HepG2 (cell line): ENCODE measurements around the gene OSBPL5. TPM values are rescaled to one million over a fixed set of nuclear protein-coding genes. Genes with fewer than 3 reads are reported as not detected.

Experiments
- ATAC-seq: fragments of 200-7000 bp; cut with Tn5 transposase; 3 replicates; pipeline ENCODE4 v1.9.1; 2020; ENCODE audit warnings: mild to moderate bottlenecking, moderate library complexity
- BruUV-seq: library from RNA; stranded (reverse); fragments of 400-500 nt; replicated peaks from 2 replicates; lab custom pipeline; 2021; lab: Mats Ljungman, UMichigan
- CTCF ChIA-PET: fragments of 300-600 bp; formaldehyde crosslinking; extraction: SDS; loops from one replicate; lab custom pipeline; 2021; ENCODE audit warnings: low total read pairs, inconsistent platforms, low intra/inter-chr PET ratio; lab: Yijun Ruan, JAX
- POLR2A ChIA-PET: fragments of 350-600 bp; sonication (Branson Sonifier 250); formaldehyde crosslinking; loops from one replicate; lab custom pipeline; 2020; ENCODE audit warnings: antibody characterized with exemption, inconsistent platforms; lab: Yijun Ruan, JAX
- DNase-seq: peaks from one replicate; pipeline ENCODE4 v3.0.0-alpha.2; 2015; ENCODE audit warnings: low spot score
- FAIRE-seq: peaks from 3 replicates; lab custom pipeline; 2011; peaks lifted over from hg19 to GRCh38; lab: Jason Lieb, UNC
- H2AFZ ChIP-seq: one replicate; pipeline ENCODE4 v1.6.1; 2011; ENCODE audit warnings: low read length, inconsistent platforms
- H3K27ac ChIP-seq: fragments of 300-600 bp; 3 replicates; pipeline ENCODE4 v1.8.0; 2011; ENCODE audit warnings: mixed run types, mild to moderate bottlenecking, mixed read lengths, low read length, inconsistent platforms; ENCODE audit not compliant: insufficient read depth; ENCODE audit errors: extremely low read length
- H3K27me3 ChIP-seq, 2 experiments: fragments of 200-600 bp in 1 of 2; 2 replicates in 1 of 2; 3 replicates in 1 of 2; pipeline versions ENCODE4 v1.6.0 to v1.8.0; 2011; ENCODE audit warnings: low read length in 2 of 2, mild to moderate bottlenecking in 2 of 2, moderate library complexity in 2 of 2, inconsistent platforms in 1 of 2; ENCODE audit not compliant: insufficient read depth in 2 of 2, control insufficient read depth in 1 of 2
- H3K36me3 ChIP-seq, 2 experiments: fragments of 200-600 bp in 1 of 2; replicated peaks in 1 of 2; 2 replicates in 1 of 2; 3 replicates in 1 of 2; pipeline versions ENCODE4 v1.5.1 to v1.8.0; 2011; ENCODE audit warnings: low read length in 2 of 2, inconsistent platforms in 1 of 2; ENCODE audit not compliant: insufficient read depth in 2 of 2, control insufficient read depth in 1 of 2
- H3K4me1 ChIP-seq: 2 replicates; pipeline ENCODE4 v1.5.1; 2012; ENCODE audit warnings: low read length, inconsistent platforms; ENCODE audit not compliant: insufficient read depth
- H3K4me2 ChIP-seq: 2 replicates; pipeline ENCODE4 v1.6.0; 2011; ENCODE audit warnings: low read depth, low read length, inconsistent platforms
- H3K4me3 ChIP-seq, 3 experiments: fragments of 200-600 bp in 1 of 3; sonication (generic), shearing (Covaris generic) in 1 of 3; replicated peaks in 1 of 3; 2 replicates each; pipeline ENCODE4 v1.5.1; 2011 to 2016; ENCODE audit warnings: low read length in 3 of 3, inconsistent platforms in 2 of 3, low read depth in 2 of 3, mild to moderate bottlenecking in 2 of 3, control low read depth in 1 of 3, mixed read lengths in 1 of 3; ENCODE audit not compliant: insufficient read depth in 1 of 3
- H3K79me2 ChIP-seq: one replicate; pipeline ENCODE4 v1.6.1; 2011; ENCODE audit warnings: low read length, inconsistent platforms; ENCODE audit not compliant: insufficient read depth
- H3K9ac ChIP-seq: 2 replicates; pipeline ENCODE4 v1.6.0; 2011; ENCODE audit warnings: mild to moderate bottlenecking, low read depth, low read length, inconsistent platforms; ENCODE audit not compliant: insufficient read depth
- H3K9me3 ChIP-seq: 2 replicates; pipeline ENCODE4 v1.5.1; 2012; ENCODE audit warnings: mild to moderate bottlenecking, low read length
- H4K20me1 ChIP-seq: 2 replicates; pipeline ENCODE4 v1.6.0; 2011; ENCODE audit warnings: inconsistent platforms, mild to moderate bottlenecking, low read length, moderate library complexity; ENCODE audit not compliant: insufficient read depth
- NAIF1 ChIP-seq: sonication (generic); formaldehyde crosslinking; IDR thresholded peaks from 2 replicates; pipeline ENCODE4 v1.5.0; 2020; ENCODE audit warnings: mild to moderate bottlenecking, missing genetic modification reagents, borderline replicate concordance
- RFX1 ChIP-seq: fragments of 450-650 bp; IDR thresholded peaks from 2 replicates; pipeline ENCODE4 v1.6.1; 2017
- TCF12 ChIP-seq, 2 experiments: fragments of 450-650 bp in 1 of 2; sonication (generic) in 1 of 2; formaldehyde crosslinking in 1 of 2; IDR thresholded peaks; 2 replicates each; pipeline versions ENCODE4 v1.6.1 to v1.8.0; 2017 to 2022; ENCODE audit warnings: antibody characterized with exemption in 1 of 2, mild to moderate bottlenecking in 1 of 2, missing genetic modification reagents in 1 of 2, moderate library complexity in 1 of 2
- WGBS: methylation state at CpG from one replicate; pipeline ENCODE4 v1.1.6; 2017; ENCODE audit warnings: low lambda C conversion rate; 5-methylcytosine and 5-hydroxymethylcytosine counted together
- in situ Hi-C: cut with HindIII; loops from 2 replicates; pipeline ENCODE4 v1.10.0; 2017; ENCODE audit warnings: low pct_unique_long_range_greater_than_20kb; ENCODE audit not compliant: extremely low pct_ligation_motif_present
- intact Hi-C: fragments of 100-400 bp; cut with micrococcal nuclease; formaldehyde crosslinking; loops from one replicate; pipeline ENCODE4 v1.10.0; 2022; ENCODE audit not compliant: unreplicated experiment
- polyA plus RNA-seq, 8 experiments: library from polyadenylated mRNA; depleted of rRNA in 3 of 8; stranded (reverse) in 7 of 8; unstranded in 1 of 8; fragments of >200 nt; fragmentation: Illumina TruSeq in 4 of 8; extraction: Trizol in 4 of 8; gene quantifications; 2 replicates each; pipeline versions ENCODE4 v1.2.1 to v1.2.3, GENCODE V29; 2011 to 2016; ENCODE audit warnings: low read depth in 4 of 8, missing spikeins in 1 of 8, mixed read lengths in 1 of 8; ENCODE audit not compliant: insufficient read depth in 1 of 8
- total RNA-seq, 5 experiments: library from RNA; depleted of rRNA; stranded (reverse); fragments of >200 nt; fragmentation: Illumina TruSeq; extraction: Trizol; gene quantifications; 2 replicates each; pipeline ENCODE4 v1.2.3, GENCODE V29; 2016; ENCODE audit warnings: low read depth in 1 of 5
- TF ChIP-seq, protein P1 (sequence below): sonication (generic); formaldehyde crosslinking; IDR thresholded peaks from 2 replicates; pipeline ENCODE4 v1.4.0; 2020; ENCODE audit warnings: mild to moderate bottlenecking, missing genetic modification reagents

OSBPL5 gene
- total and polyA plus RNA-seq, 2 of the 13 experiments (the other 11 are each of a cell fraction or from before 2014, with no cell fraction given) = not detected

DNA sequence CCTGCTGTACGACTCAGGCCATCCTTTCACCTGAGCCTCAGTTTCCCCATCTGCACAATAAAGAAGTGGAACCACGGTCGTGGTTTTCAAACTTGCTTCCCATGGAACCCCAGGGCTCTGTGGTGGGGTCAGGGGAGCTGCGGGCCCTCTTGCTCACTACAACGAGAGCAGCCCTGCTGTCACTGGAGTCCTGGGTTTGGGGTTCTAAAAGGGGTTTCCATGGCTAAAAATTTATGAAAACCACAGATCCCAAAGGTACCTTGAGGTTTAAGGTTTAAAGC is 62.5 kb downstream of the OSBPL5 start (continued):
- TF ChIP-seq, protein P1, sequence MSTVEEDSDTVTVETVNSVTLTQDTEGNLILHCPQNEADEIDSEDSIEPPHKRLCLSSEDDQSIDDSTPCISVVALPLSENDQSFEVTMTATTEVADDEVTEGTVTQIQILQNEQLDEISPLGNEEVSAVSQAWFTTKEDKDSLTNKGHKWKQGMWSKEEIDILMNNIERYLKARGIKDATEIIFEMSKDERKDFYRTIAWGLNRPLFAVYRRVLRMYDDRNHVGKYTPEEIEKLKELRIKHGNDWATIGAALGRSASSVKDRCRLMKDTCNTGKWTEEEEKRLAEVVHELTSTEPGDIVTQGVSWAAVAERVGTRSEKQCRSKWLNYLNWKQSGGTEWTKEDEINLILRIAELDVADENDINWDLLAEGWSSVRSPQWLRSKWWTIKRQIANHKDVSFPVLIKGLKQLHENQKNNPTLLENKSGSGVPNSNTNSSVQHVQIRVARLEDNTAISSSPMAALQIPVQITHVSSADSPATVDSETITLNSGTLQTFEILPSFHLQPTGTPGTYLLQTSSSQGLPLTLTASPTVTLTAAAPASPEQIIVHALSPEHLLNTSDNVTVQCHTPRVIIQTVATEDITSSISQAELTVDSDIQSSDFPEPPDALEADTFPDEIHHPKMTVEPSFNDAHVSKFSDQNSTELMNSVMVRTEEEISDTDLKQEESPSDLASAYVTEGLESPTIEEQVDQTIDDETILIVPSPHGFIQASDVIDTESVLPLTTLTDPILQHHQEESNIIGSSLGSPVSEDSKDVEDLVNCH (CRISPR knock-in tag) = no peak
- TF ChIP-seq TCF12 (IDR thresholded peaks at IDR 0.05) = no peak
- TF ChIP-seq TCF12 (CRISPR knock-in tag; IDR thresholded peaks at IDR 0.05) = no peak
- TF ChIP-seq NAIF1 (CRISPR knock-in tag) = no peak
- TF ChIP-seq, all 625 proteins: peak for 0

DNA sequence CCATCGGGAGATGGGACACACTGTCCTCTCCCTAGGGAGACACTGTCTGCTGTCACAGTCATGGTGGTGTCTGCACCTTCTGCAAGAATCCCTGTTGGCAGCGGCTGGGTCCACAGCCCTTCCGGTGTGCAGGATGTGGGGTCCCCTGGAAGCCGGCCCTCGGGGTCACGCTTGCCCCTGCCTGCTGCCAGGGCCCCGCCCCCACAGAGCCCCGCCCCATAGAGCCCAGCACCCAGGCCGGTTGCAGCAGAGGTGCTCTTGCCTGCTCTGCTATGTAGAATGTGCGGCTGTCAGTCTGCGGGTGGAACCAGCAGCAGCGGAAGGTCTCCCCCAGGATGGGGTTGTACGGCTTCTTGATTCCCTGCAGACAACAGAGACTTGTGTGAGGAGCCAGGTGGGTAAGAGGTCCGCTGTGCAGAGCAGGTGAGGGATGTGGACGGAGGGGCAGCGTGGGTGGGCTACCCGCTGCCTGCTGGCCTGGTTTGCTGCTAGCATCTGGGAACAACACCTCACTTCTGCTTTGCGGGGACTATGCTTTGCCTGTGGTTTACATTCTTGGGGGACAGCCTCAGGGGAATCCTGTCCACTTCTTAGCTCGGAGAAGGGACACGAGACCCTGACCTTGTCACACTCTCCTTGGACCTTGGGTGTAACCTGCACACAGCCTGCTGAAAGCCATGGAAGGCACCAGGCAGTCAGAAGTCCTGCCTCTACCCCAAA is 63.0 kb downstream of the OSBPL5 start:
- Histone ChIP-seq H3K79me2 (no peaks in the 10 kb centered on the region), H4K20me1 (no peaks in the 10 kb centered on the region), H3K9me3 (no peaks in the 10 kb centered on the region), H3K27me3 (peaks cover 20 to 75% of the 10 kb centered on the region in 2 experiments), H3K4me2 (no peak overlapping the region), H3K9ac (no peak overlapping the region)
- WGBS = 56% methylated on average over 8 of the region's 20 CpGs
- TF ChIP-seq RFX1 = no peak
- TF ChIP-seq, all 625 proteins: peak for 0
- Histone ChIP-seq H3K27ac (no peak overlapping the region), H3K36me3 (no peaks in the 10 kb centered on the region), H3K4me3 (no peak overlapping the region), H3K4me1 (no peaks in the 10 kb centered on the region), H2AFZ (no peak overlapping the region)
- ChIA-PET CTCF (no interaction called here), POLR2A (no interaction called here)
- in situ Hi-C loops (loop anchor here (10.0 kb wide), 1 partner anchor 113 kb away; the partner anchor contains the start of gene MRGPRG), intact Hi-C loops (no loop called here)
- ATAC-seq = peak; percentile 24; the same call in 1 of the 3 replicates
- no TSS peak for BruUV-seq
- FAIRE-seq = no peak
- DNase-seq = no peak
